Glomerular visceral epithelial cell (primary cell): ENCODE data around the gene TTC3.
"Not testable (repeated sequence)": the region's sequence is repeated elsewhere in the genome, so short reads cannot be mapped to it uniquely, and the experiment has no call there.

ENCODE experiments used
- DNase-seq: peaks from one replicate; pipeline ENCODE4 v3.0.0-alpha.2; 2016; ENCODE audit errors: extremely low spot score

TTC3 gene

DNA sequence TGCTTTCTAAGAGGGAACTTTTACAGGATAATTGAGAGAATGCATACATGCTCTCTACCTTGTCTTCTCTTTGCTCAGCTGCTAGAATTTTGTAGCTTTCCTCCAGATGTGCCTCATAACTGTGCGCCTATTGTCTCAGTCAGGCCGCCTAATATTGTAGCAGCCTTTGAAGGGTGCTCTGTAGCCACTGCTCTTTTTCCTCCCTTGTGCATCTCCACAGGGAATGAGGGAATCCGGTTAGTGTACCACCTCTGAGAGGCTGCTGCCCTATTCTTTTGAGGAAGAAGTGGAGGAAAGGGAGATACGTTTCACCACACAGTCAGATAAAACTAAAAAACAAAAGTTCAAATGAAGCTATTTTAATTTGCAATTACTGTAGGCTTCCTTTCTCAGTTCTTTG is 22.8 kb downstream of the TTC3 start:
- DNase-seq: no peak

DNA sequence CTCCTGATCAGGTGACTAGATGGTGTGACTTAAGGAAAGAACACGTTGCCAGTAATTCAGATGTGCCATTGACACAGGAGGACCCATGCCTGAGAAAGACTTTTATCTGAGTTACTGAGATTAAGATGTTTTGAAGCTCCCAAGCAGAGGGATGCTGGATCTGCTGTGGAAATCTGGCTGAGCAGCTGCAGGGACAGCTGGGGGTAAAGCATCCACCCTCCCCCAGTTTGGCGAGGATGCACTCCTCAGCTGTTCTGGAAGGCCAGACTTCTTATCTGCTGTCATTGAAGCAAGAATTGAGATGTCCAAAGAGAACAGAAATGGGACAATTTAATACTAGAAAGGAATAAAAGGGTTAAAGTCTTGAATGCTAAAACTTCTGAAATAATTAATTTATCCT is 25.7 kb downstream of the TTC3 start:
- DNase-seq: no peak

DNA sequence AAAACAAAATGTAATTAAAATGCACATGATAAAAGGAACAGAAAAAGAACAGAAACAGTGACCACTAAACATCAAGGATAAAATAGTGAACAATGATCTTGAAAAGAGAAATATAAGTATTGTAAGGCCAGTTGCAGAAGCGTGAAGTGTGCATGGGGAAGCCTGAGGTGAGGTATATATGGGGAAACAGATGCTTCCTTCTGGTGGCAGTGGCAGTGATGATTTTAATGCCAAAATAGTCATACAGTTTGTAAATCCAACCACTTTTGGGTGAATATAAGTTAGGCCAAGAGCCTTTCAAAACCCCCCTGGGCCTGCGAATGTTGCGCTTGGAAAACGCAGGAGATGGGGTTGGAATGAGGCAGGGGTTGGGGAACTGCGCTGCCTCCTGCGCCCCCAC is 27.3 kb downstream of the TTC3 start:
- no peak for DNase-seq

DNA sequence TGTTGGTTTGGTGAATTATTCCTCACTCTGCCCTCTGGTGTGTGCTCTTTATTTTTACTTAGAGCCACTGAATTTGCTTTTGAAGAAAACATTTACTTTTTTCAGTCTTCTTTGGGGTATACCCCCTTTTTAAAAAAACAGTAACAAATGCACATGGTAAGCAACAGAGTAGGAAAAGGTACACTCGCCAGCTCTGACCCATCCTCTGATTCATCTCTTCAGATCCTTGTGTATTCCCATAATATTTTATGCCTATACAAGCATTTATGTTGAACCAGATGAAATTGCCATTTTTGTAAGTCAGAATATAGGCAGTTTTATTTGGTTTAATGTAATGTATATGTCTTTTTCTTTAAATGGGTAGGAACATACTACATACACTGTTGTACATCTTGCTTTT is 28.3 kb downstream of the TTC3 start:
- no peak for DNase-seq

DNA sequence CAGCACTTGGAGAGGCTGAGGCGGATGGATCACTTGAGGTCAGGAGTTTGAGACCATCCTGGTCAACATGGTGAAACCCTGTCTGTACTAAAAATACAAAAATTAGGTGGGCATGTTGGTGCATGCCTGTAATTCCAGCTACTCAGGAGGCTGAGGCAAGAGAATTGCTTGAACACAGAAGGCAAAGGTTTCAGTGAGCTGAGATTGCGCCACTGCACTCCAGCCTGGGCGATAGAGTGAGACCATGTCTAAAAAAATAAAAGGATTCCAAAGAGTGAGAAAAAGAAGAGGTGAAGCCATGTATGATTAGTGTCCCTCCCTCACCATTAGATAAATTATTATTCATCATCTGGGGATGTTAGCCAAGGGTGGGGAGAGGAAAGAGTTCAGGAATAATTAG is 29.7 kb downstream of the TTC3 start:
- peak; percentile 35 for DNase-seq

DNA sequence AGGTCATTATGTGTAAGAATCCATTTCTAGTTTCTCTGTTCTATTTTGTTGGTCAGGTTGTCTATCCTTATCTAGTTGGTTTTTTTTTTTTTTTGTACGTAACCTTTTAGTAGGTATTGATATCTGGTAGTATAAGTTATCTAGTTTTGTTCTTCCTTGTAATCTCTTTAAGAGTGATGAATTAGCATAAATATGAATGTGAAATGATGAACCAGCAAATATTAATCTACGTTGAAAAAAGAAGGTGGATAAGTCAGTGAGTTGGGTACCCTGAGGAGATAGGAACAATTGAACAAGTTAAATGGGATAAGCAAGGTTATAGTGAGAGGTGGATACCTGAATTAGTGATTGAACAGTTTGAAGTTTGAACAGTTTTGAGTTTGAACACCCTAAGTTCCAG is 33.9 kb downstream of the TTC3 start:
- no peak for DNase-seq

DNA sequence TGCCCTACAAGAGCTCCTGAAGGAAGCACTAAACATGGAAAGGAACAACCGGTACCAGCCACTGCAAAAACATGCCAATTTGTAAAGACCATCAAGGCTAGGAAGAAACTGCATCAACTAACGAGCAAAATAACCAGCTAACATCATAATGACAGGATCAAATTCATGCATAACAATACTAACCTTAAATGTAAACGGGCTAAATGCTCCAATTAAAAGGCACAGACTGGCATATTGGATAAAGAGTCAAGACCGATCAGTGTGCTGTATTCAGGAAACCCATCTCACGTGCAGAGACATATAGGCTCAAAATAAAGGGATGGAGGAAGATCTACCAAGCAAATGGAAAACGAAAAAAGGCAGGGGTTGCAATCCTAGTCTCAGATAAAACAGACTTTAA is 38.0 kb downstream of the TTC3 start:
- not testable (repeated sequence) for DNase-seq

DNA sequence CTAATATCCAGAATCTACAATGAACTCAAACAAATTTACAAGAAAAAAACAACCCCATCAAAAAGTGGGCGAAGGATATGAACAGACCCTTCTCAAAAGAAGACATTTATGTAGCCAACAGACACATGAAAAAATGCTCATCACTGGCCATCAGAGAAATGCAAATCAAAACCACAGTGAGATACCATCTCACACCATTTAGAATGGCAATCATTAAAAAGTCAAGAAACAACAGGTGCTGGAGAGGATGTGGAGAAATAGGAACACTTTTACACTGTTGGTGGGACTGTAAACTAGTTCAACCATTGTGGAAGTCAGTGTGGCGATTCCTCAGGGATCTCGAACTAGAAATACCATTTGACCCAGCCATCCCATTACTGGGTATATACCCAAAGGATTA is 41.2 kb downstream of the TTC3 start:
- not testable (repeated sequence) for DNase-seq

DNA sequence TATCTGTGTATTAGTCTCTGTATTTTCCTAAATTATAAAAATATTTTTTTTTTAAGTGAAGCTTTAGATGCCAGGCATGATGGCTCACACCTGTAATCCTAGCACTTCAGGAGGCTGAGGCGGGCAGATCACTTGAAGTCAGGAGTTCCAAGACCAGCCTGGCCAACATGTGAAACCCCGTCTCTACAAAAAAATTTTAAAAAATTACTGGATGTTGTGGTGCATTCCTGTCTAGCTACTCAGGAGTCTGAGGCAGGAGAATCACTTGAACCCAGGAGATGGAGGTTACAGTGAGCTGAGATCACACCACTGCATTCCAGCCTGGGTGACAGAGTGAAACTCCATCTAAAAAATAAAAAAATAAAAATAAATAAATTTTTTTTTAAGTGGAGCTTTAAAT is 43.4 kb downstream of the TTC3 start:
- not testable (repeated sequence) for DNase-seq

DNA sequence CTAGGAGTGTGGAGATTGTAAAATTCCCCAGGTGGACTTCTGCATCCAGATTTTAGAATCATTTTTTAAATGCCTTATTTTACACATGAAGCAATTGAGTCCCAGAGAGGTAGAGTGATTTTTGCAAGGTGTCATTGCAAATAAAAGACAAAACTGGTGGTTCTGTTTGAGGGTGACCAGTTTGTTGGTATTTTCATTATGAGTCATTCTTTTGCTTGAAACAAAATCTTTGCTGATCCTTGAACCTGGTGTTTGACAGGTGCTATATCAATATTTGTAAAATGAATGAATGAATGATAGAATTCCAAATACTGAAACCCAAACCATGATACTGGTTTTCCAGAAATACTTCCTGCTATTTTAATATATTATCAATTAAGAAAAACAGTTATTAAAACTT is 44.1 kb downstream of the TTC3 start:
- DNase-seq: no peak

DNA sequence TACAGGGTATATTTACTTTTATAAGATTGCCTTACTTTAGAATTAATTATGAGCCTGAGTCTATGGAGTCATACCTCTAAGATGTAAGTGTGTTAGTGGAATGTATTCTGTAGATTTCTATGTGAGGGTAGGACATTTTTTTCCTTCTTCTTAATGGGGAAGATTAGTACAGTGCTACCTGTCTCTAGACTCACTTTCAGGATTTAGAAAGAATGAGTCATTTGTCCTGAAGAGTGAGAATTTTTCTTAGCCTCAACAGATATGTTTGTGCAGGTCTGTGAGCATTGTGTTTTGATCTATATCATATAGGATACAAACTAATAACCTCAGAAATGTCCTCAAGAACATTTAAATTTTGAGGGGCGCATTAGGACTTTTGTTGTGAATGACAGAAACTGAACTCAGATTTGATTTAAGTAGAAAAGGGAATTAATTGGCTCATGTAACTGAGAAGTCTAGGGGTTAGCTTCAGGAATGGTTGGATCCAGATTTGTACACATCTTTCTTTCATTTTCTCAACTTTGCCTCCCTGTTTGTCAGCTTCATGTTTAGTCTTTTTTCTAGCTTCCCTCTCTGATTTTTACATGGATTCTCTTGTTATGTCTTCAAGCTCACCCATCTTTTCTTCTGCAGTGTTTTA is 45.3 kb downstream of the TTC3 start:
- DNase-seq: no peak

DNA sequence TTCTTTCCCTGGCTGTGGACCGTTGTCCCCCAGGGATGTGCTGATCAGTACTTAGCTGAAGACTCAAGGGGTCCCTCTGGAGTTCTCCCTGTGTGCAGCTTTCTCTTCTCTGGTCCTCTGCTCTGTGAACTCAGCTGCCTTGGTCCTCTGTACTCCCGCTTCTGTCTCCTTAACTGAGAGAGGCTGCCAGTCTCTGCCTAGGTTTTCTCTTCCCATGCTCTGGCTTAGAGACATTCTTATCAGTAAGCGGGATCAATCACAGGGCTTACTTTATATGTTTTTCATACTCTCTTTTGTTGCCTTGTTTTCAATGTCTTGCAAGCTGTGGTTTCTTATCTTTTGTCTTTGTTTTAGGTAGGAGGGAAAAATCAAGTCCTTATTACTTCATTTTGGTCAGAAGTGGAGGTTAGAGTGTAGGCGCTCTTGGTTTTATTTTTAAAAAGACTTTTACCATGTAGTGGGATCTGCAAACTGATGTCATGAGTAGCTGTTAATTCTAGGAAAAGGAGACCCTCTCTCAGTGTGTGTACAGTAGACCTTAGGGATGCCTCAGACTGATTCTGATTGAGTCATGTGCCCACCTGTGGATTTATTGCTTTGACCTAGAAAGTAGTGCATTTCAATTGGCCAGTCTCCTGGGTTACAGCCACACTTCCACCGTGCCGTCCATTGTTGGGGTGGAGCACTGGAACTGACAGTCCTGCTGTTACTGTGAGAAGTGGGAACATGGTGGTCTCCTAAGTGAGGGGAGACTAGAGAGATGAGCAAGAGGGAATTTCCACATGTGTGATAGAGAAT is 46.6 kb downstream of the TTC3 start:
- no peak for DNase-seq

DNA sequence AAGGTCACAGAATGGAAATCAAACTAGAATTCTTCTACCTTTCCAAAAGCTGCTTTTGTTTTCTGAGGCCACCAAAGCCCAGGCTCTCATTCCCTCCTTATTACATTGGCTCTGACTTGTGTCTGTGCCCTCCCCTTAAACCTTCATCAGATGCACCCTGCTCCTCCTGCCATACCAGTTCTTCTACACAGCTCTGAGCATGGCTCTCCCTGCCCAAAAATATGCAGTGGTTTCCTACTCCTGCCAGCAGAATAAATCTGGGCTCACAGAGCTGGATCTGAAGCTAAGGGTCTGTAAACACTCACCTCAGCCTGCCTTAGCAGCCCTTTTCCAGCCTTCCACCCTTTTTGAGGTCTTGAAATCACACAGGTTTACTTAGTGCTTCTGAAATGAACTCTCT is 55.0 kb downstream of the TTC3 start:
- DNase-seq: no peak

DNA sequence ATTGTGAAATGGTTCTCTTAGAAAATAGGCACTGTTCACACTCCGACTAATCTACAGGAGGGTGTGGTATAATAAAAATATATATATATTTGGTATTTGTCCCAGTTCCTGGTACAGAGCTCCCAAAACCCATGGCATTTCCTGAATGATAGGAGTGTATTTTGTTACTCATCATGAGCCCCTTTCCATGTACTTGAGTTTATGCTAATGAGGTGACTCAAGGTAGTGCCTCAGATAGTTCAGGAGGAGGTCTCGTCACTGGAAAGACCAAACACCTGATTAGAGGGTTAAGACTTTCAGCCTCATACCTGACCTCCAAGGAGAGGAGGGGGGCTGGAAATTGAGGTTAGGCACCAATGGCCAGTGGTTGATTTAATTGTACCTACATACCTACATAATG is 57.9 kb downstream of the TTC3 start:
- DNase-seq: no peak

DNA sequence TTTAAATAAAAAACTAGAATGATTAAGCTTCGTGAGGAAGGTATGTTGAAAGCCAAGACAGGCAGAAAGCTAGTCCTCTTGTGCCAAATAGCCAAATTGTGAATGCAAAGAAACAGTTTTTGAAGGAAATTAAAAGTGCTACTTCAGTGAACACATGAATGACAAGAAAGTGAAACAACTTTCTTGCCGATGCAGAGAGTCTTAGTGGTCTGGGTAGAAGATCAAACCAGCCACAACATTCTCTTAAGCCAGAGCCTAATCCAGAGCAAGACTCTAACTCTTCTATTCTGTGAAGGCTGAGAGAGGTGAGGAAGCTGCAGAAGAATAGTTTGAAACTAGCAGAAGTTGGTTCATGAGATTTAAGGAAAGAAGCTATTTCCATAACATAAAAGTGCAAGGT is 63.2 kb downstream of the TTC3 start:
- DNase-seq: no peak

DNA sequence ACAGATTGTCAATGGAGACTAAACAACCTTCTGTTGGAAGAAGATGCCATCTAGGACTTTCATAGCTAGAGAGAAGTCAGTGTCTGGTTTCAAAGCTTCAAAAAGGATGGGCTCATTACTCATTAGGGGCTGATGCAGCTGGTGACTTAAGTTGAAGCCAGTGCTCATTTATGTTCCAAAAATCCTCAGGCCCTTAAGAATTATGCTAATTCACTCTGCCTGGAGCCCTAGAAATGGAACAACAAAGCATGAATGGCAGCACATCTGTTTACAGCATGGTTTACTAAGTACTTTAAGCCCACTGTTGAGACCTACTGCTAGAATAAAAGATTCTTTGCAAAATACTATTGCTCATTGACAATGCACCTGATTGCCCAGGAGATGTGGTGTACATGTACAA is 63.7 kb downstream of the TTC3 start:
- no peak for DNase-seq

DNA sequence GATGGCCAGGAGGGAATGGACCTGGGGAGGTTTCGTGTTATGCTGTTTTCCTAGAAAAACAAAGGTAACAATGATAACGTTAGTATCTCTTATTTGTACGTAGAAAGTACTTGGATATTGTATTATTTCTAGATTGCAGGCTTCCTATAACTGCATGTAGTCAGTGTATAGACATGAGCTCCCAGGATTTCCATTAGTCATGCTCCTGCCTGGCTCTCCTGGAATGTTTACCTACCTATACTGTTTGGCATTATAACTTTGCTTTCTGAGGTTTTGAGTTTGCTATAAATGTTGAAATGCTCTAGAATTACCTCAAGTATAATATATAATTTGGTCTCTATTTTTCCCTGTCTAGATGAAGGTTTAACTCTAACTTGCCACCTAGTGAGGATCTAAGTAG is 66.1 kb downstream of the TTC3 start:
- DNase-seq: no peak

DNA sequence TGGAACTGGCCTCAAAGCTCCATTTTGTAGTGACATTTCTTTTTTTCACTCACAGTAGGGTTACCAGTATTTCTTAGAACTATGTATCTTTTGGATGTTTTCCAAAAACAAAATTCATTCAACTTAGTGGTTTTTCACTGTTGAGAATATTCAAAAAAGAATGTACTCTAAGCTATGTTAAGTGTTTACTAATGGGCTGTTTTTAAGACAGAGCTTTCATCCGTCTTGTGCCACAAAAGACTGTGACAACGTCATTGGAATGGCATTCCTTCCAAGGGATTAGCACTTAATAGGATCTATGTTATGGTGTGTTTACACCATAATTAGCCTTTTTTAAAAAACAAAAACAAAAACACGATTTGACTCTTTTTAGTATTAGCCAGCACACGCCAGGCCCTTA is 66.8 kb downstream of the TTC3 start:
- DNase-seq: no peak

DNA sequence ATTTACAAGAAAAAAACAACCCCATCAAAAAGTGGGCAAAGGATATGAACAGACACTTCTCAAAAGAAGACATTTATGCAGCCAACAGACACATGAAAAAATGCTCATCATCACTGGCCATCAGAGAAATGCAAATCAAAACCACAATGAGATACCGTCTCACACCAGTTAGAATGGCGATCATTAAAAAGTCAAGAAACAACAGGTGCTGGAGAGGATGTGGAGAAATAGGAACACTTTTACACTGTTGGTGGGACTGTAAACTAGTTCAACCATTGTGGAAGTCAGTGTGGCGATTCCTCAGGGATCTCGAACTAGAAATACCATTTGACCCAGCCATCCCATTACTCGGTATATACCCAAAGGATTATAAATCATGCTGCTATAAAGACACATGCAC is 70.3 kb downstream of the TTC3 start:
- not testable (repeated sequence) for DNase-seq

DNA sequence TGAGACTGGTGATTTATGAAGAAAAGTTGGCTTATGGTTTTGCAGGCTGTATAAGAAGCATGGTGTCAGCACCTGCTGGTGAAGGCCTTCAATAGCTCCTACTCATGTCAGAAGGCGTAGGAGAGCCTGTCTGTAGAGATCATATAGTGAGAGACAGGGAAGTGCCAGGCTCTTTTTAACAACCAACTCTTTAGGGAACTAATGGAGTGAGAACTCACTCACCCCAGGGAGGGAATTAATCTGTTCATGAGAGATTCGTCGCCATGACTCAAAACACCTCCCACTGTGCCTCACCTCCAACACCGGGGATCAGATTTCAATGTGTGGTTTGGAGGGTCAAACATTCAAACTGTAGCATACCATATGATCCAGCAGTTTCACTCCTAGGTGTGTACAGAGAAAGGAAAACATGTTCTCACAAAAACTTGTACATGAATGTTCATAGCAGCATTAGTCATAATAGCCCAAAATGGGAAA is 72.6 kb downstream of the TTC3 start:
- peak; percentile 23 for DNase-seq

DNA sequence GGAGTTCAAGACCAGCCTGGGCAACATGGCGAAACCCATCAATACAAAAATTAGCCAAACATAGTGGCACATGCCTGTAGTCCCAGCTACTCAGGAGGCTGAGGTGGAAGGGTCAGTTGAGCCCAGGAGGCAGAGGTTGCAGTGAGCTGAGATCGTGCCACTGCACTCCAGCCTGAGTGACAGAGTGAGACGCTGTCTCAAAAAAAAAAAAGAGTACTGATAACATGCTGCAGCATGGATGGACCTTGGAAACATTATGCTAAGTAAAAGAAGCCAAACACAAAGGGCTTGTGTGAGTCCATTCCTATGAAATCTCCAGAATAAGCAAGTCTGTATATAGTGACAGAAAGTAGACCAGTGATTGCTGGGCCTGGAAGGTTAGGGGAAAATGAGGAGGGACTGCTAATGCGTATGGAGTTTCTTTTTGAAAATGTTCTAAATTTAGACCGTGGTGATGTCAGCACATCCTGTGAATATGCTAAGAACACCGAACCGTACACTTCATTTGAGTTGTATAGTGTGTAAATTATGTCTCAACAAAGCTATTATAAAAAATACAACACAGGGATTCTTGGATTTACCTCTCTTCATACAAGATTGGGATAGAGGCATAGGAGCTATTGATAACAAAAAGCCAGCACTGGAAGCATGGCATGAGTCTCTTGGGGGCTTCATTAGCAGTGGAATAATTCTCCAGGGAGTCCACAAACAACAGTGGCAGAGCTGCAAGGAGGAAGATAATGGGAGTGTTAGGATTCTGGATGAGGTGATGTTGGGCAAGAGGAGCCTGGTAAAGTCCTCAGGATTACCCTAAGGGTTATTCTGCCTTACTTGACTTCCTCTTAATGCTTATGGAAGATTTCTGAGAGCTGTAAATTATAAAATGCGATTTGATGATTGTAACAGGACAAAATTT is 73.5 kb downstream of the TTC3 start:
- DNase-seq: no peak

DNA sequence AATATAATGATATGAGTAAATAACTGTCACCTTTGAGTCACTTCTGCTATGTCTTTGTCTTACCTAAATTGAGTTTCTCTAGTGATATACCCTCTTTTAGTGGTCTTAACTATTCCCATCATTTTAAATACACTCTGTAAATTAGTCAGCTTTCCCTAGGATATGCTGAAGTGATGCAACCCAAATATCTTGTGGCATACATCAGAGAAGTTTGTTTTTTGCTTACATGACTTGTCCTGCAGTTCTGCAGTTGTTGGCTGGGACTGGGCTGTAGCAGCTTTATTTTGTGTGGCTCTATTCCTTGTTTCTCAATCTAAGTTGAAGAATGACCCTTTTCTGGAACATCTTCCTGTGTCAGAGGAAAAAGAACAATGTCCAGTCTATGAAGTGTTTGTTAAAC is 76.4 kb downstream of the TTC3 start:
- DNase-seq: no peak
